Panc1 (cell line): ENCODE data around the gene PLXNB1.

Experiments used
- POLR2AphosphoS5 ChIP-seq: IDR thresholded peaks from 2 replicates; pipeline ENCODE4 v1.6.1; 2012; ENCODE audit warnings: mild to moderate bottlenecking, low read depth, low read length, moderate library complexity
- SIN3A ChIP-seq: IDR thresholded peaks from 2 replicates; pipeline ENCODE4 v1.6.1; 2012; ENCODE audit warnings: low read depth, mild to moderate bottlenecking, low read length, moderate library complexity, borderline replicate concordance; ENCODE audit not compliant: insufficient read depth
- TCF7L2 ChIP-seq: IDR thresholded peaks from 2 replicates; pipeline ENCODE4 v1.6.1; 2011; ENCODE audit warnings: mild to moderate bottlenecking, low read depth, low read length, inconsistent platforms
- TF ChIP-seq, protein P1 (sequence below): fragments of 450-650 bp; IDR thresholded peaks from 2 replicates; pipeline ENCODE4 v1.5.1; 2017; ENCODE audit warnings: mild to moderate bottlenecking
- TF ChIP-seq, protein P2 (sequence below), 2 experiments: IDR thresholded peaks; 2 replicates each; pipeline ENCODE4 v1.6.1; 2011 to 2012; ENCODE audit warnings: low read depth in 2 of 2, control low read depth in 1 of 2, low read length in 1 of 2, mild to moderate bottlenecking in 1 of 2, moderate library complexity in 1 of 2; ENCODE audit not compliant: insufficient read depth in 1 of 2

DNA sequence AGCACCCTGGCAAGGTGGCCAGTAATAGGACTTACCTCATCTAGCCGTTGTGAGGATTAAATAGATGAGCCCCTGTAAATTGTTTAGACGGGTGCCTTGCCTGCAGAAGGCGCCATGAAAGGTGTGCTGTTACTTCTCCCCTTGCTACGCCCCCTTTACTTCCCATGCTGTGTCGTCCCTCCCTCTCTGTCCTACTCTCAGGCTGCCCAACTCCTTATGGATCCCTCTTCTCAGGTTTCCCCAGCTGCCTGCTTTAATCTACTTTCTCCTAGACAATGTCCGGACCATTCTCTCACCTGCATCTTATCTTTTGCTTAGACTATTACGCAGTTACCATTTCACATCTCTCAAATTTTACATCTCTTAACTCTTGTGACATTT lies 59.6 kb downstream of the PLXNB1 start:
- TF ChIP-seq TCF7L2, result no peak
- TF ChIP-seq, protein P1, sequence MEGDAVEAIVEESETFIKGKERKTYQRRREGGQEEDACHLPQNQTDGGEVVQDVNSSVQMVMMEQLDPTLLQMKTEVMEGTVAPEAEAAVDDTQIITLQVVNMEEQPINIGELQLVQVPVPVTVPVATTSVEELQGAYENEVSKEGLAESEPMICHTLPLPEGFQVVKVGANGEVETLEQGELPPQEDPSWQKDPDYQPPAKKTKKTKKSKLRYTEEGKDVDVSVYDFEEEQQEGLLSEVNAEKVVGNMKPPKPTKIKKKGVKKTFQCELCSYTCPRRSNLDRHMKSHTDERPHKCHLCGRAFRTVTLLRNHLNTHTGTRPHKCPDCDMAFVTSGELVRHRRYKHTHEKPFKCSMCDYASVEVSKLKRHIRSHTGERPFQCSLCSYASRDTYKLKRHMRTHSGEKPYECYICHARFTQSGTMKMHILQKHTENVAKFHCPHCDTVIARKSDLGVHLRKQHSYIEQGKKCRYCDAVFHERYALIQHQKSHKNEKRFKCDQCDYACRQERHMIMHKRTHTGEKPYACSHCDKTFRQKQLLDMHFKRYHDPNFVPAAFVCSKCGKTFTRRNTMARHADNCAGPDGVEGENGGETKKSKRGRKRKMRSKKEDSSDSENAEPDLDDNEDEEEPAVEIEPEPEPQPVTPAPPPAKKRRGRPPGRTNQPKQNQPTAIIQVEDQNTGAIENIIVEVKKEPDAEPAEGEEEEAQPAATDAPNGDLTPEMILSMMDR, result no peak
- TF ChIP-seq POLR2AphosphoS5, result no peak
- TF ChIP-seq, protein P2, sequence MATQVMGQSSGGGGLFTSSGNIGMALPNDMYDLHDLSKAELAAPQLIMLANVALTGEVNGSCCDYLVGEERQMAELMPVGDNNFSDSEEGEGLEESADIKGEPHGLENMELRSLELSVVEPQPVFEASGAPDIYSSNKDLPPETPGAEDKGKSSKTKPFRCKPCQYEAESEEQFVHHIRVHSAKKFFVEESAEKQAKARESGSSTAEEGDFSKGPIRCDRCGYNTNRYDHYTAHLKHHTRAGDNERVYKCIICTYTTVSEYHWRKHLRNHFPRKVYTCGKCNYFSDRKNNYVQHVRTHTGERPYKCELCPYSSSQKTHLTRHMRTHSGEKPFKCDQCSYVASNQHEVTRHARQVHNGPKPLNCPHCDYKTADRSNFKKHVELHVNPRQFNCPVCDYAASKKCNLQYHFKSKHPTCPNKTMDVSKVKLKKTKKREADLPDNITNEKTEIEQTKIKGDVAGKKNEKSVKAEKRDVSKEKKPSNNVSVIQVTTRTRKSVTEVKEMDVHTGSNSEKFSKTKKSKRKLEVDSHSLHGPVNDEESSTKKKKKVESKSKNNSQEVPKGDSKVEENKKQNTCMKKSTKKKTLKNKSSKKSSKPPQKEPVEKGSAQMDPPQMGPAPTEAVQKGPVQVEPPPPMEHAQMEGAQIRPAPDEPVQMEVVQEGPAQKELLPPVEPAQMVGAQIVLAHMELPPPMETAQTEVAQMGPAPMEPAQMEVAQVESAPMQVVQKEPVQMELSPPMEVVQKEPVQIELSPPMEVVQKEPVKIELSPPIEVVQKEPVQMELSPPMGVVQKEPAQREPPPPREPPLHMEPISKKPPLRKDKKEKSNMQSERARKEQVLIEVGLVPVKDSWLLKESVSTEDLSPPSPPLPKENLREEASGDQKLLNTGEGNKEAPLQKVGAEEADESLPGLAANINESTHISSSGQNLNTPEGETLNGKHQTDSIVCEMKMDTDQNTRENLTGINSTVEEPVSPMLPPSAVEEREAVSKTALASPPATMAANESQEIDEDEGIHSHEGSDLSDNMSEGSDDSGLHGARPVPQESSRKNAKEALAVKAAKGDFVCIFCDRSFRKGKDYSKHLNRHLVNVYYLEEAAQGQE (IDR thresholded peaks at IDR 0.05; ENCODE audit: insufficient read depth in 1 of 2, low read depth in 2 of 2, low read length in 1 of 2), result no peak
- no peak for TF ChIP-seq SIN3A
